ENCODE measurements around the gene PIP5K1B.

Gene PIP5K1B

GRCh38 chr9:68852941-68853340 lies 147.9 kb downstream of the PIP5K1B start:
- no peak for DNase-seq (ENCODE audit: low read depth in 2 of 2)

GRCh38 chr9:68859347-68859746 lies 154.3 kb downstream of the PIP5K1B start:
- no peak for DNase-seq (ENCODE audit: low read depth in 2 of 2)

GRCh38 chr9:68860419-68860818 lies 155.4 kb downstream of the PIP5K1B start:
- DNase-seq (ENCODE audit: low read depth in 2 of 2): no peak

- no peak for DNase-seq (ENCODE audit: low read depth in 2 of 2)
These were observed 156.4 kb downstream of the PIP5K1B start for GRCh38 chr9:68861436-68861835.

DNA sequence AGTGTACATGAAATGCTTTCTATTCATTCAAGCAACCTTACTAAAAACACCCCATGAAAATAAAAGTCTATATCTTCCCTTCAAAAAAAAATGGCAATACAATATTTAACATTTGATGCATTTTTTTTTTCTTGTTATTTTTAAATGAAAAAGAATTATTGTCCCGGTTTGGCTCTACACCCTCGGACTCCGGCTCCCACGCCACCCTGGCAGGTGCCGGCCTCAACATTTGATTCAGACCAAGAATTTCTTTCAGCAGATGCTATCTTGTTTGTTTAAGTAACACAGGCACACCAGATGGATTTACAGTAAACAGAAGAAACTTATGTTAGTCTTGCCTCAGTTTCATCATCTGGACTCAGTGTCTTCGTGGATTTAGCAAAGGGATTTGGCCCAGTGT lies 162.0 kb downstream of the PIP5K1B start:
- no peak for DNase-seq (ENCODE audit: low read depth in 2 of 2)

DNA sequence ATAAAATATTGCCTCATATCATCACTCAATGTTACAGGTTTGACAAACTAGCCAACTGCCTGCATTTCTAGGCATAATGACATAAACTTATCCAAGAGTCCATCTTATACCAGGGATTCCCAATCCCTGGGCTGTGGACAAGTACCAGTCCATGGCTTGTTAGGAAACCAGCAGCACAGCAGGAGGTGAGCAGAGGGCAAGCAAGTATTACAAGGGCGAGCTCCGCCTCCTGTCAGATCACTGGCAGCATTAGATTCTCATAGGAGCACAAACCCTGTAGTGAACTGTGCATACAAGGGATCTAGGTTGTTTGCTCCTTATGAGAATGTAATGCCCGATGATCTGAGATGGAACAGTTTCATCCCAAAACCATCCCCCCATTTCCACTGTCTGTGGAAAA lies 164.0 kb downstream of the PIP5K1B start:
- DNase-seq (ENCODE audit: low read depth in 2 of 2): no peak

- DNase-seq (ENCODE audit: low read depth in 2 of 2): no peak
These were observed 165.0 kb downstream of the PIP5K1B start for GRCh38 chr9:68870086-68870485.

- no peak for DNase-seq (ENCODE audit: low read depth in 2 of 2)
These were observed 166.2 kb downstream of the PIP5K1B start for GRCh38 chr9:68871236-68871635.

DNA sequence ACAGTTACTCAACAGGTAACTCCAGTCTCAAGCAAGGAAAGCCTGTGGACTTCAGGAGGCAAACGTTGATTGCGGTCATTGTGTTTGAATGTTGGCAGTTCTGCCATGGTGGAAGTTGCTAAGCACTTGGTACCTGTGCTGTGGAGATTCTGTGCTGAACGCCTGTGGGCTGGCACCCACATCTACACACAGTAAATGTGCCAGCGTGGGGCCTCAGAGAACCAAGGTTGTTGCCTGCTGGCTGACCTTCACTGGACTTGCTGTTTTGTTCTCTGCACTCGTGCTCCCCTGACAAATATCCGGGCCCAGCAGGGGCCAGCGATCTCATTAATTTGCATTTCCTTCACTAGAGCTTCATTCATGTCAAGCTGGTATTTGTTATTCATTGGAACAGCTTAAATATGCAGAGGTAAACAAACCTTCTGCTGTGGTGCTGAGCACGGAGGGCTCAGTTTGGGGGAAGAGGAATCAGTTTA lies 167.0 kb downstream of the PIP5K1B start:
- no peak for DNase-seq (ENCODE audit: low read depth in 2 of 2)

GRCh38 chr9:68873179-68873578 lies 168.1 kb downstream of the PIP5K1B start:
- no peak for DNase-seq (ENCODE audit: low read depth in 2 of 2)

- no peak for DNase-seq (ENCODE audit: low read depth in 2 of 2)
These were observed 171.2 kb downstream of the PIP5K1B start for GRCh38 chr9:68876273-68876672.

DNA sequence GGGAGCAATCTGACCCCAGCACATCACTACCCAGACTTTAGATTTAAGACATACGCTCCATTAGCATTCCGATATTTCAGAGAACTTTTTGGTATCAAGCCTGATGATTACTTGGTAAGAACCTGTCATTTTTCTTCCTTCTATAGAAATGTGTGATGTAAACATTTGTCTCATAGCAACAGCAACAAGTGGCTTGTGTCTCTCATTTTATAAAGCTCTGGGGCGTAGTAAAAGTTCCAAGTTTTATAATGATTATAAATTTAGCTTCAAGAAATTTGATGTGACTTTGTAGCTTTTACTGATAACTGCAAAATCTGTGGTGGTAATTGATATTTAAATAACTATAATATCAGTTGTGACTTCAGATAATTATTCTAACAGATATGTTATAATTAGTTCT lies 171.6 kb downstream of the PIP5K1B start:
- DNase-seq (ENCODE audit: low read depth in 2 of 2): no peak

GRCh38 chr9:68877219-68877618 lies 172.2 kb downstream of the PIP5K1B start:
- DNase-seq (ENCODE audit: low read depth in 2 of 2): no peak

GRCh38 chr9:68878450-68878849 lies 173.4 kb downstream of the PIP5K1B start:
- no peak for DNase-seq (ENCODE audit: low read depth in 2 of 2)

- DNase-seq (ENCODE audit: low read depth in 2 of 2): no peak
These were observed 178.2 kb downstream of the PIP5K1B start for GRCh38 chr9:68883224-68883623.

GRCh38 chr9:68887232-68887631 lies 182.2 kb downstream of the PIP5K1B start:
- no peak for DNase-seq (ENCODE audit: low read depth in 2 of 2)

GRCh38 chr9:68894502-68894901 lies 189.5 kb downstream of the PIP5K1B start:
- DNase-seq (ENCODE audit: low read depth in 2 of 2): no peak

- no peak for DNase-seq (ENCODE audit: low read depth in 2 of 2)
These were observed 190.9 kb downstream of the PIP5K1B start for GRCh38 chr9:68895741-68896478.

DNA sequence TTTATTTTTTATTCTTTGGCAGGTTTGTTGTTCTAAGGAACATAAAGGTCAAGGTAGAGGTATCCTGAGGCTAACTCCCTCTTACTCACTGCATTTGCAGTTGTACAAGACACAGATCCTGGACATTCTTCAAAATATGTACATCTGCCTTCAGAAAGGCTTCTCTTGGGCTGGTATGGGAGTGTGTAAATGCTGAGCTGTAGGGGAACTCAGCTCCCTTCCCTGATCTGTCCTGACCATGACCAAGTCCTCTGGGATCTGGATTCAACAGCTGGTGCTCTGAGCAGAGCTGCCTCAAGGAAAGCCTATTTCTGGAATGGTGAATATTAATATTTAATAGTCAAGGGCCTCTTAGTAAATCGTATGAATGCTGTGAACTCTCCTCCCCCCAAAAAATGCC lies 191.4 kb downstream of the PIP5K1B start:
- no peak for DNase-seq (ENCODE audit: low read depth in 2 of 2)

DNA sequence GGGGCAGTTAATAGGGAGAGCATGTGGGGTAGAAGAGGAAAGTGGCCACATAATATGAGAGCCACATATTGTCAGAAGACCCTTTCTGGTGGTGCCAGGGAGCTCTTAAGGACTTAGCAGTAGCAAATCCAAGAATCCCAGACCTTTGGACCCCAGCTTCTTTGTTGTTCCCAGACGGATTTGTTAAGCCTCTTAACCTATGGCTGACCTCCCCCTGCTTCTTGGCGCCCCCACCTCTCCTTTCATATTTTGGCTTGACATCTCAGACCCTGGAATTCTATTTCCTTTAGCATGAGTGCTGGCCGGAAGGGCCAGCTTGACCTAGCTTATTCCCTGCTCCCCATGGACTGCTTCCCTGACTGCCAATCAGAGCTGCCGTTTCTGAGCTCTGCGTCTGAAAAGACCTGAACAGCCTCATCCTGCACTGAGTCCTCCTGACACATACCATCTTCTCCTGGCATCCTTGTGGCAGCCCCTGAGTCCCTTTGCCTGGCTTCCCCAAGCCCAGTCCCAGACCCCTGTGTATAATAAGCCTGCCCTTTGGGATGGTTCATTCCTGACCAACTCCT lies 192.6 kb downstream of the PIP5K1B start:
- DNase-seq (ENCODE audit: low read depth in 2 of 2): no peak

DNA sequence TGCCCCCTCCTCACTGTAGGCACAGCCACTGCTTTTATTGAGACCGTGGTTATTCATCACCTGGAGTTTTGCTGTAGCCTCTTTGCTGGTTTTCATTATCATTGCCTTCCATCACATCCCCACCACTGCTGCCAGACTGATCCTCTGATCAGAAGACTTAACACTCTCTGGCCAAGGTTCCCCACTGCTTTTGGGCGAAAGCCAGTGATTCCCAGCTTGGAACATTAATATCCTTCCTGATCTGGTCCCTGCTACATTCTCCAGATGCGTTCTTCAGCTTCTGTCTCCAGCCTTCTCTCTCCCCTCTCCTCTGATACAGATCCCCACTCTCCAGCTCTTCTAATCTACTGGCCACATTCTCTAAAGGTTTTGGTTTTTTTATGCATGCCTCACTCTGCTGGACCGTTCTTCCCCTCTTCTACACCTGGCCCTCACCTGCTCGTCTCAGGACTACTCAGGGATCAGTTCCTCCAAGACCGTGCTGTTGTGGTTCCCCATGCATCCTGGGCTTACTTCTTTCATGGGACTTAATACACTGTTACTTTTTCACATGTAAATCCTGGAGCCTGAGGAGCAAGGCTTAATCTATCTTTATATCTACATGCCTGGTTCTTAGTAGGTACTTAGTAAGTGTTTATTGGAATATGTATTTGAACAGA lies 193.9 kb downstream of the PIP5K1B start:
- DNase-seq (ENCODE audit: low read depth in 2 of 2): no peak

DNA sequence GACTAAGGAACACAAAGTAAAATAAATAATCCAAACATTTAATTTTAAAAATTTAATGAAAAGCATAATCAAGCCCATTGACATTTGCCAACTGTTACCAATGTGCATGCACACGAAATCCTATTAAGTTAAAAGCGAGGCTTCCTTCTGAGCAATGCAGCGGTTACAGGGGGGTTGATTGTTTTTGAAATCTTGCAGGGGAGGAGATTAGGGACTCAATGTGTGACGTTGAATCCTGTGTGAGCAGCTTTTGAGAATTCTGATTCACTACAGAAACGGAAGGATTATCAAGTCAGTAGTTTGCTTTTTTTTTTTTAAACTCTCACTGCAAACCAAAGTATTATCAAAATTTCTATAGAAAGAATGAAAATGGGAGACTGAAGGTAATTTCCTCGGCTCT lies 199.4 kb downstream of the PIP5K1B start:
- no peak for DNase-seq (ENCODE audit: low read depth in 2 of 2)

- no peak for DNase-seq (ENCODE audit: low read depth in 2 of 2)
These were observed 200.1 kb downstream of the PIP5K1B start for GRCh38 chr9:68905129-68905528.
